ENCODE data around the gene ISG20.
A peak's percentile ranks its signal among the peaks of the same experiment; 100 is the strongest.
"Not testable (repeated sequence)": the region's sequence is repeated elsewhere in the genome, so short reads cannot be mapped to it uniquely, and the experiment has no call there.

The ISG20 gene

DNA sequence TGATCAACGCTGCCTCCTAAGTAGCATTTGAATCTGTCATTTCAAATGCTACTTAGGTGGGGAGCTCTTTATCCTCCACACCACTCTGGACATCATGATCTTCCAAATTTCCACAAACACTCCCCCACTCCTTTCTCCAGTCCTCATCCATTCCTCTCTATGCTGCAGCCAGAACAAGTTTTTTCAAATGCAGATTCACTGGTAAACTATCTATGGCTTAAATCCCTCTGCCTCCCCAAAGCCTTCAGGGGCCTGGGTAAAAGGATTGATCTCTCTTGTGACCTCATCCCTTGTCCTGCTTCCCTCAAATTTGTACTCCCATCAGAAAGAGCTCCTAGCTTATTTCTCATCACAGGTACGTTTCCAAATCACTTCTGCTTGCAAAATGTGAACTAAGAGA lies 19.0 kb upstream of the ISG20 start:
- DNase-seq: no peak

GRCh38 chr15:88620995-88621772 lies 17.6 kb upstream of the ISG20 start, which contains the start of gene AEN:
Gene AEN (plus strand): TSS chr15:88621340. CDS start chr15:88626210, 4,870 bp downstream.
- peak; percentile 96 for DNase-seq

DNA sequence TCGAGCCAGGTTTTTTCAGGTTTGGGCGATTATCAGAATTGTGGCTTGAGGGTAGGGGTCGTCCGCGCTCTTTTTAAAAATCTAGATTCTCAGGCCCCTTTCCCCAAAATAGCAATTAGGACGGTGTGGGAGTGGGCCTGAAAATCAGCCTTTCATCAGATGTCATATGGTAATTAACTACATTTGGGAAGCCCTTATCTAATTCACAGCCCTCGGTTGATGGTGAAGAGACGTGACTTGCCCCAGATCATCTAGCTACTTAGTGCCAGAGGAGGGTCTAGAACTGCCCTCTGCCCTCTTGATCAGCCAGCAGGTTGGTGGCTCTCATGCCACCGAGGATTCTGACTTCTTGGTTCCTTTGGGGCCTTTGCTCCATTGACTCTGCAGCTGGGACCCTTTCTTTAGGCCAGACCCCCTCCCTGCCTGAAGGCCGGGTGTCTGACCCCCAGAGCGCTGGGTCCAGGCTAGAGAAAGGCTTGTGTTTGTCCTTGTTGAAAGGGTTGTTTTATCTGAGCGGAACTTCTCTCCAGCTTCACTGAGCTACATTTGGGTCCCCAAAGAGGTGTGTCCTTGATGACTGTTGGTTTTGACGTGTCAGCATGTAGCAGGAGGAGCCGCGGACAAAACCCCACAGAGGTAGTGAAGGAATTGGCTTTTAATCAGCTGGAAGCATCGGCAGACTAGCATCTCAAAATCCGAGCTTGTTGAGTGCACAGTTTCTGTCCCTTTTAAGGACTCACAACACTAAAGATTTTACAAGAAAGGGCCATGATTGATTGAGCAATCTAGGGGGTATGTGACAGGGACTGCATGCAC lies 16.8 kb upstream of the ISG20 start:
- peak; percentile 57 for DNase-seq

- DNase-seq: no peak
Measured at GRCh38 chr15:88622605-88622975, 16.2 kb upstream of the ISG20 start.

DNA sequence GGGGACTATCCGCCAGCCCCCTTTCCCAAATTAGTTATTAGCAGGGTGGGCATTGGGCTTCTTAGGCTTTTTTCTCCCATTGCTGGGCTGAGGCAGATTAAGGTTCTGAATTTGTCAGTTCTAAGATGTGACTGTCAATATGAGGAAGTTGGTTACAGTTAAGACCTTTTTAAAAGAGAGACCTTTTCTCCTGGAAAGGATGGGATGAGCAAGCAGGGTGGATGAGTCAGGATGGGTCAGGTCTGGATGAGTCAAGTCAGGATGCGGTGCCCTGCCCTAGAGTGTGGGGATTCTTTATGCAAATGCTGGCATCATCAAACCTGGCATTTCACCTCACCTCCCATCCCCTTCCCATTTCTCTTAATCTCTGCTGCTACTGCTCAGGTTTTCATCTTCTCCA lies 15.8 kb upstream of the ISG20 start:
- DNase-seq: peak; percentile 89

GRCh38 chr15:88623632-88624031 lies 15.2 kb upstream of the ISG20 start:
- no peak for DNase-seq

- DNase-seq: peak; percentile 54
Measured at GRCh38 chr15:88624156-88624970, 14.5 kb upstream of the ISG20 start.

DNA sequence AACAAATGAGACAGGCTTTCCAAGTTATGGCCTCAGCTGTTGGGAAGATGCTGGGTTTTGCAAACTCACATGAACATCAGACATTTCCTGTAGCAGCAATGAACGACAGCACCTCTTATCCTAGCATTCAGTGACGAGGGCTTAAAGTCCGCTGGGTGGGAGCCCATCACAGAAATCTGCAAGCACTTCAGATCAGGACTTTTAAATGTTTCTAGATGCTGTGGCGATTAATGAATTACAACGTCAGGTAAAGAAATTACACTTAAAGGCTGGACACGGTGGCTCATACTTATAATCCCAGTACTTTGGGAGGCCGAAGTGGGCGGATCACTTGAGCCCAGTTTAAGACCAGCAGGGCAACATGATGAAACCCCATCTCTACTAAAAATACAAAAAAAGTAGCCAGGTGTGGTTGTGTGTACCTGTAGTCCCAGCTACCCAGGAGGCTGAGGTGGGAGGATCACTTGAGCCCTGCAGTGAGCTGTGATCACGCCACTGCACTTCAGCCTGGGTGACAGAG lies 13.8 kb upstream of the ISG20 start:
- DNase-seq: no peak

DNA sequence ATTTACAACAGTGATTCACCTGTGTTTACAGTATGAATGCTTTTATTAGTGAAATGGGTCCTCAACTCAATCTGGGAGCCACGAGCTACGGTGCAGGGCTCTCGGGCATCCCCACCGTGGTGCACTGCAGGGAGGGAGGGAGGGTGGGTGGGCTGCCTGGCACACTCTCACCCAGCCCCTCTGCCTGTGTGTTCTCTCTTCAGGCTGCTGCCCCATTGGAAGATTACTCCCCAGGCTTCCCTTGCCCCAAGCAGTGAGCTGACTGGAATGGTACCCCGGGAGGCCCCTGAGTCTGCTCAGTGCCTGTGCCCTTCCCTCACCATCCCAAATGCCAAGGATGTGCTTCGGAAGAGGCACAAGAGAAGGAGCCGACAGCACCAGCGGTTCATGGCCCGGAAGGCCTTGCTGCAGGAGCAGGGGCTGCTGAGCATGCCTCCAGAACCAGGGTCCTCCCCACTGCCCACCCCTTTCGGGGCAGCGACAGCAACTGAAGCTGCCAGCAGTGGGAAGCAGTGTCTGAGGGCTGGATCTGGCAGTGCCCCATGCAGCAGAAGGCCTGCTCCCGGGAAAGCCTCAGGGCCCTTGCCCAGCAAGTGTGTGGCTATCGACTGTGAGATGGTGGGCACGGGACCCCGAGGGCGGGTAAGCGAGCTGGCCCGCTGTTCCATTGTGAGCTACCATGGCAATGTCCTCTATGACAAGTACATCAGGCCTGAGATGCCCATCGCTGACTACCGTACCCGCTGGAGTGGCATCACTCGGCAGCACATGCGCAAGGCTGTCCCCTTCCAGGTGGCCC lies 12.7 kb upstream of the ISG20 start:
- DNase-seq: no peak

DNA sequence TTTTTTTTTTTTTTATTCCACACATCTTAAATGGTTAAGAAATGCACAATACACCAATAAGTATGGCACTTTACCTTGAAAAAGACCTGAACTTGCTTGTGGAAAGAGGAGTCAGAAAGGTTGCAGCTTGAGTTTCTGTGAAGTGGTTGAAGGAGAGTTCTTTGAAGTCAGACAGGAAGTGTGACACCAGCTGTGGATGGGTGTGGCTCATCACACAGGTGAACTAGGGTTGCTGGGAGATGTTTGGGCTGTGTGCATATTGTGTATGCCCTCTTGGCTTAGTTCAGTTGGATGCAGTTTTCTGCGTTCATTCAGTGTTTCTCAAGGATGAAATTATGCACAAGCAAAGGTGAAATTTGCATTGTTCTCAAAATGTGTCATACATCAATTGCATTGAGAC lies 11.4 kb upstream of the ISG20 start:
- DNase-seq: no peak

DNA sequence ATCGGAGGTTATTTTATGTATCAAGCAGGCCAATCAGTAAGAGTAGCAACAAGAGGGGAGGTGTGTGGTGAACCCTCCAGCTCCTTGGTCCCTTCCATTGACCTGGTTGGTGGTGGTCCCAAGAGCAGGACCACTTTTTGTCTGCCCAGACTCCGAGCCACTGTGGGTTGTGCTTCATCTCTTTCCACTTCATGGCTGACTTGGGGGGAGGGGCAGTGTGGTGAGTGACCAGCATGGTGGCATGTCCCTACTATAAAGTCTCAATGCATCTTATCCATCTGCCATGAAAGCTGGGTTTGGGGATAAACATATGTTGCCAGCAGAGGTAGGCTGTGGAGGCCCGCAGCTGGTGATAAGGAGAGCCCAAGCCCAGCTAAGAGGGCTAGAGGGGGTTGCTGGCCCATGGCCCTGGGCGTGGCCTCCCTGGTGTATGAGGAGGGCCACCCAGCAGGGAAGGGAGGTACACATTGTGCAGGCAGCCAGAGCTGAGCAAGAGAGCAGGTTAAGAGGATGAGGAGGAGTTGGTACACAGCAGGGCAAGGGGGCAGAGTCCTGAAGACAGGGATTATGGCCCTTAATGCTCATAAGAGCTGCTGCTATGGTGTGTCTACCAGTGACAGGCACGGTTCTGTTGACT lies 10.7 kb upstream of the ISG20 start:
- DNase-seq: no peak

- no peak for DNase-seq
Measured at GRCh38 chr15:88629071-88629470, 9.7 kb upstream of the ISG20 start.

- peak; percentile 42 for DNase-seq
Measured at GRCh38 chr15:88630141-88630721, 8.6 kb upstream of the ISG20 start.

DNA sequence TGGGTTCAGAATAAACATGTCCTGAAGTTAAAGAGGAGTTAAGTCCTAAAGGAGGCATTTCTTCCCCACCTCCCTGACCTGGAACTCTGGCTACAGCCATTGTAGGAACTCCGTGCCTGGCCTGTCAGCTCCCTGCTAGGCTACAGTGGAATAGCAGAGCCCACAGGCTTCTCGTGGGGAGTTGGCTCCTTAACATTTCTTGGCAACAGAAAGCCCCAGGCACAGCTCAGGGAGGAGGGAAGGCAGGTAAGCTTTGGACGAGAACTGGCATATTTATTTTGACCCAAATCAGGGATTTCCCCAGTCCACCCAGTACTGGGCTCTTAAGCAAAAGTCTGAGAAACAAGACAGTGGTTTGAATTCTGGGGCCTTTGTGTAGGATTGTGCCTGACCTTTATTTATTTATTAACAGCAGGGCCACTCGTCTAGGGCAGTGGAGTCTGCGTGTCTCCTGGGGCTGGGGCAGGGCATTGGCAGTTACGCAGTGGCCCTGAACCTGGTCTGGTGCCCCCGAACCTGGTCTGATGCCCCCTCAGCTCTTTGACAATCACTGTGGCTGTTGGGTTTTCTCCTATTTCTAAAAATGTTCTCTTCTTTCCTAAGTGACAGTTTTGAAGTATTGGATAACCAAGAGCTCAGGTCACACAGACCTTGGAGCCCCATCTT lies 7.9 kb upstream of the ISG20 start:
- DNase-seq: no peak

- DNase-seq: no peak
Measured at GRCh38 chr15:88631464-88632028, 7.3 kb upstream of the ISG20 start.

GRCh38 chr15:88632797-88633196 lies 6.0 kb upstream of the ISG20 start:
- not testable (repeated sequence) for DNase-seq

GRCh38 chr15:88634449-88634848 lies 4.4 kb upstream of the ISG20 start:
- no peak for DNase-seq

- no peak for DNase-seq
Measured at GRCh38 chr15:88635318-88635717, 3.5 kb upstream of the ISG20 start.

DNA sequence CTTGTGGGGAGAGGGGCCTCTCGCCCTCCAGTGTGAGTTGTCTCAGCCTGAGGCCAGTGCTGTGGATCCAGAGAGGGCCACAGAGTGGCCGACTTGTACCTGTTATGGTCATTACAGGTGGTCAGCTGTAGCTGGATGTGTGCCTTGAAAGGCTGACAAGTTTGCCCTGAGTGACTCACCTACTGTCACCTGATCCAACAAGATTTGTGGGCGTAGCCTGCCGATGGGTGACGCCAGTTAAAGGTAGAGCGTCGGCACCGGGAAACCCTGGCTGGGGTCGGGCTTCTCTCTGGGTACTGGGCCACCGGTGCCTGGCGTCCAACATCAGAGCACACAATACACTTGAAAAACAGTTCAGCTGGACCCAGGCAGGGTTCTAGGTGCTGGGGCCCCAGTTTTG lies 2.8 kb upstream of the ISG20 start:
- DNase-seq: no peak

DNA sequence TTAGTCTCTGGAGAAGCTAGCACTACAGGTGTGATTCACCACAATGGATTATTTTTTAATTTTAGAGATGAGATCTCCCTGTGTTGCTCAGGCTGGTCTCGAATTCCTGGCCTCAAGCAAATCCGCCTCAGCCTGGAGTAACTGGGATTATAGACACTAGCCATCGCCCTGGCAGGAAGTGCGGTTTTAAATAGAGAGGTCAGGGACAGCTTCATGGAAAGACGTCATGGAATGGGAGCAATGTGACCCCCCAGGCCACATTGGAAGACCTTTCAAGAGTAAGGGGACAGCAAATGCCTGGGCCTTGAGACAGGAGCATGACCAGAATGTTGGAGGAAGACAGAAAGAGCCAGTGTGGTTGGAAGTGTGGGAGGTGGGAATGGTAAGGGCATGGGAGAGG lies 2.2 kb upstream of the ISG20 start:
- no peak for DNase-seq

All from fibroblast of skin of back (primary cell).